LoVo (cell line): ENCODE measurements around the gene GPR107.
A peak's percentile ranks its signal among the peaks of the same experiment; 100 is the strongest.

ENCODE experiments used
- DNase-seq: peaks from one replicate; pipeline ENCODE4 v3.0.0-alpha.2; 2016; ENCODE audit warnings: low spot score

Gene GPR107

GRCh38 chr9:130054325-130054786 lies 650 bp downstream of the GPR107 start:
- DNase-seq, result peak; percentile 16

- DNase-seq, result no peak
These were observed 1.1 kb downstream of the GPR107 start for GRCh38 chr9:130054820-130055219.

GRCh38 chr9:130058154-130058553 lies 4.4 kb downstream of the GPR107 start:
- DNase-seq, result no peak

GRCh38 chr9:130058887-130059286 lies 5.2 kb downstream of the GPR107 start:
- no peak for DNase-seq

- DNase-seq, result no peak
These were observed 6.6 kb downstream of the GPR107 start for GRCh38 chr9:130060296-130060695.

- no peak for DNase-seq
These were observed 9.0 kb downstream of the GPR107 start for GRCh38 chr9:130062750-130063149.

GRCh38 chr9:130064621-130065020 lies 10.9 kb downstream of the GPR107 start:
- no peak for DNase-seq

GRCh38 chr9:130069048-130069447 lies 15.3 kb downstream of the GPR107 start:
- DNase-seq, result no peak

GRCh38 chr9:130072515-130073235 lies 19.0 kb downstream of the GPR107 start:
- DNase-seq, result no peak

GRCh38 chr9:130073373-130073772 lies 19.7 kb downstream of the GPR107 start:
- no peak for DNase-seq

GRCh38 chr9:130078547-130078946 lies 24.8 kb downstream of the GPR107 start:
- DNase-seq, result no peak

- DNase-seq, result no peak
These were observed 30.6 kb downstream of the GPR107 start for GRCh38 chr9:130084337-130084736.

GRCh38 chr9:130088051-130088450 lies 34.3 kb downstream of the GPR107 start:
- no peak for DNase-seq

GRCh38 chr9:130089141-130089540 lies 35.4 kb downstream of the GPR107 start:
- DNase-seq, result no peak

GRCh38 chr9:130090915-130091314 lies 37.2 kb downstream of the GPR107 start:
- no peak for DNase-seq

- DNase-seq, result no peak
These were observed 39.2 kb downstream of the GPR107 start for GRCh38 chr9:130092910-130093309.

- no peak for DNase-seq
These were observed 42.2 kb downstream of the GPR107 start for GRCh38 chr9:130095872-130096271.

GRCh38 chr9:130100681-130101080 lies 47.0 kb downstream of the GPR107 start:
- no peak for DNase-seq

GRCh38 chr9:130101915-130102314 lies 48.2 kb downstream of the GPR107 start:
- no peak for DNase-seq

- no peak for DNase-seq
These were observed 50.9 kb downstream of the GPR107 start for GRCh38 chr9:130104491-130105193.

GRCh38 chr9:130106860-130107233 lies 53.1 kb downstream of the GPR107 start:
- no peak for DNase-seq

- DNase-seq, result peak; percentile 63
These were observed 53.6 kb downstream of the GPR107 start for GRCh38 chr9:130107234-130107861.

- DNase-seq, result no peak
These were observed 54.2 kb downstream of the GPR107 start for GRCh38 chr9:130107955-130108354.
